ENCODE results near the gene NUAK1.

Gene NUAK1

DNA sequence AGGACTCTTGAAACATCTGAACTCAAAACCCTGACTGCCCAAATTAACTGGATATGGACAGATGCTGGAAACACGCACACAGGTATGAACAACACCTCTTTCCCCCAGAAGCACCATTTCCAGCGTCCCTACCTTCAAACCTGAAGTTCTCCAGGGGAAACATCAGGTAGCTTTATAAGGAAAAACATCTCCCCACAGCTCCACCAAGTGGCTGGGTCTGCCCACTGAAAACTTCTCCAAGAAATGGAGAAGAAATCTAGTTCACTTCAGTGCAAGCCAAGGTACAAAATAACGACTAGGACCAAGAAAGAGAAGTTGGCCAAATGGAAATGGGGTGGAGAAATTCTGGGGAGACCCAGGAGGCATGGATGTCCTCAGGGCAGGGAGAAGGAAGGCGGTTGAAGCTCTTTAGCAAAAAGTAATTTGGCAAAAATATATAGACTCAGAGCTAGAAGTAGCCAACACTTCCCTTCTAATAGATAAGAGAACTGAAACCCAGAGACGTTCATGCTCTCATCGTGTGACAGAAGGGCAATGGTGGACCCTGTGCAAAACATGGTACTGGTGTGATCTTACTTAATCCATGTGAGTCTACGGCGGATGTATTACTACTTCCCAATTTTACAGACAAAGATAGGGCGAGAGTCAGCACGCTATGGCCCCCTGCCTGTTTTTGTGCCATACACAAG, 10.5 kb upstream of the NUAK1 start:
- Histone ChIP-seq H4K8ac (ENCODE audit: low read depth, low read length) (no peak overlapping the region), H3K4ac (ENCODE audit: low read length) (no peak overlapping the region), H3K4me2 (ENCODE audit: insufficient read depth, low read length, poor library complexity, severe bottlenecking) (no peak overlapping the region), H3K4me1 (ENCODE audit: control insufficient read depth in 2 of 2, insufficient read depth in 1 of 2, low read depth in 1 of 2, low read length in 2 of 2) (peaks cover 0 to 5% of the 10 kb centered on the region in 2 donors), H2BK5ac (ENCODE audit: low read length) (no peak overlapping the region), H3K79me1 (ENCODE audit: low read depth, low read length) (peaks cover 3% of the 10 kb centered on the region), H3K18ac (ENCODE audit: low read length) (no peak overlapping the region), H2BK120ac (ENCODE audit: low read depth, low read length) (no peak overlapping the region), H3K9ac (ENCODE audit: low read depth, low read length, poor library complexity) (no peak overlapping the region), H3K36me3 (replicated peaks in 1 of 2; ENCODE audit: control insufficient read depth in 2 of 2, insufficient read depth in 2 of 2, low read length in 2 of 2) (no peaks in the 10 kb centered on the region), H3K4me3 (ENCODE audit: low read length in 2 of 2) (no peak overlapping the region), H3K9me3 (replicated peaks in 1 of 2; ENCODE audit: control insufficient read depth in 2 of 2, insufficient read depth in 1 of 2, low read depth in 1 of 2, low read length in 2 of 2) (no peaks in the 10 kb centered on the region), H3K14ac (ENCODE audit: low read length) (no peak overlapping the region), H2BK15ac (ENCODE audit: low read length) (no peak overlapping the region), H3K27ac (replicated peaks; ENCODE audit: low read length) (no peak overlapping the region), H3K23ac (ENCODE audit: low read depth, low read length, poor library complexity) (no peak overlapping the region), H2BK12ac (ENCODE audit: low read length) (no peak overlapping the region), H2AK5ac (ENCODE audit: low read depth, low read length) (no peak overlapping the region), H3K27me3 (ENCODE audit: control insufficient read depth in 3 of 3, insufficient read depth in 3 of 3, low read depth in 1 of 3, low read length in 3 of 3) (no peaks in the 10 kb centered on the region), H4K91ac (ENCODE audit: low read depth, low read length, poor library complexity) (no peak overlapping the region), H2AFZ (ENCODE audit: low read length) (peak overlapping the region; percentile 9)
- WGBS, 2 donors (ENCODE audit: extremely low coverage in 2 of 2, insufficient read length in 2 of 2, insufficient replicate concordance in 1 of 2), result no CpG with 5 or more reads among the region's 10 CpGs
- DNase-seq (ENCODE audit: low spot score), result no peak

DNA sequence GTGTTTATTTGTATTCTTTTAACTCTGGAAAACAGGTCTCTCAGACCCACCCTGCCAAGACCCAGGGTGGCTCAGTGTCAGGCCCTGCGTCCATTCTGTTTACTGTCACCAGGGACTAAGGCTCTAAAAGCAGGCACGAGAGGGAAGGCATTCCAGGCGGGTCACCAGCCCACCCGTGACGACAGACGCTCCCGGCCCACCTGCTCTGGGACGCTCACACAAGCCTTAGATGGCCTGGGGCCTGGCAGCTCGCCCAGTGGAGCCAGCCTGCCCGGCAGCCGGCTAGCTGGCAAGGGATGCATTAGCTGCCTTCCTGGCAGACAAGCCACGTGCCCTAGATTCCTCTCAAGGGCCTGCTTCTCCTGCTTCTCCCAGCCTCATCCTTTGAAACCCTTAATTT, 9.2 kb upstream of the NUAK1 start:
- Histone ChIP-seq H3K27ac (replicated peaks; ENCODE audit: low read length) (no peak overlapping the region), H3K4me2 (ENCODE audit: insufficient read depth, low read length, poor library complexity, severe bottlenecking) (no peak overlapping the region), H3K4me1 (ENCODE audit: control insufficient read depth in 2 of 2, insufficient read depth in 1 of 2, low read depth in 1 of 2, low read length in 2 of 2) (peaks cover 2 to 8% of the 10 kb centered on the region in 2 donors), H3K18ac (ENCODE audit: low read length) (no peak overlapping the region), H4K91ac (ENCODE audit: low read depth, low read length, poor library complexity) (peak overlapping the region; percentile 7), H3K27me3 (ENCODE audit: control insufficient read depth in 3 of 3, insufficient read depth in 3 of 3, low read depth in 1 of 3, low read length in 3 of 3) (no peaks in the 10 kb centered on the region), H2BK15ac (ENCODE audit: low read length) (no peak overlapping the region), H2BK12ac (ENCODE audit: low read length) (peak overlapping the region; percentile 30), H2BK120ac (ENCODE audit: low read depth, low read length) (peak overlapping the region; percentile 10), H3K14ac (ENCODE audit: low read length) (no peak overlapping the region), H3K4me3 (ENCODE audit: low read length in 2 of 2) (no peak overlapping the region), H2BK5ac (ENCODE audit: low read length) (no peak overlapping the region), H3K23ac (ENCODE audit: low read depth, low read length, poor library complexity) (peak overlapping the region; percentile 14), H3K9me3 (replicated peaks in 1 of 2; ENCODE audit: control insufficient read depth in 2 of 2, insufficient read depth in 1 of 2, low read depth in 1 of 2, low read length in 2 of 2) (no peaks in the 10 kb centered on the region), H3K79me1 (ENCODE audit: low read depth, low read length) (peaks cover 8% of the 10 kb centered on the region), H3K36me3 (replicated peaks in 1 of 2; ENCODE audit: control insufficient read depth in 2 of 2, insufficient read depth in 2 of 2, low read length in 2 of 2) (no peaks in the 10 kb centered on the region), H3K9ac (ENCODE audit: low read depth, low read length, poor library complexity) (peak overlapping the region; percentile 35), H2AFZ (ENCODE audit: low read length) (no peak overlapping the region), H4K8ac (ENCODE audit: low read depth, low read length) (no peak overlapping the region), H2AK5ac (ENCODE audit: low read depth, low read length) (no peak overlapping the region), H3K4ac (ENCODE audit: low read length) (peak overlapping the region; percentile 24)
- no peak for DNase-seq (ENCODE audit: low spot score)
- WGBS, 2 donors (ENCODE audit: extremely low coverage in 2 of 2, insufficient read length in 2 of 2, insufficient replicate concordance in 1 of 2), result no CpG with 5 or more reads among the region's 12 CpGs

DNA sequence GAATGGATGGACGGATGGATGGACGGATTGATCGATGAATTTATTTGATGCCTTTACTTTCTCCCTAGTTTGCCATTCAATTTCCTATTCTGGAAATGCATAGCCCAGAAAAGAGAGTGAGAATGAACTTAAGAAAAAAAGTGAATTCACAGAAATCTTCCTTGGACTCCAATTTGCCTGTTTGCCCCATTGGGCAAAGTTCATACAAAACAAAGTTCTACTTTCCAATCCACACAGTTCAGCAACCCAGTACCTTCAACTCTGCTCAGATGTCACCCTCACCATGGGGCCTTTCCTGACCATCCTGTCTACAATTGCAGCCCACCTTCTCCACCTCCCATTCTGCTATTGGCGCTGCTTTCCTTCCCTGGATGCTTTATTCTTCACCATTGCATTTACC, 8.2 kb upstream of the NUAK1 start:
- DNase-seq (ENCODE audit: low spot score), result no peak
- no peak overlapping the region for H2BK12ac ChIP-seq (ENCODE audit: low read length)
- no peaks in the 10 kb centered on the region for H3K9me3 ChIP-seq (replicated peaks in 1 of 2; ENCODE audit: control insufficient read depth in 2 of 2, insufficient read depth in 1 of 2, low read depth in 1 of 2, low read length in 2 of 2)
- no peak overlapping the region for H3K4me3 ChIP-seq (ENCODE audit: low read length in 2 of 2)
- H3K27me3 ChIP-seq (ENCODE audit: control insufficient read depth in 3 of 3, insufficient read depth in 3 of 3, low read depth in 1 of 3, low read length in 3 of 3), result no peaks in the 10 kb centered on the region
- H3K27ac ChIP-seq (replicated peaks; ENCODE audit: low read length), result no peak overlapping the region
- peaks cover 8% of the 10 kb centered on the region for H3K79me1 ChIP-seq (ENCODE audit: low read depth, low read length)
- no peak overlapping the region for H2BK15ac ChIP-seq (ENCODE audit: low read length)
- no peak overlapping the region for H4K91ac ChIP-seq (ENCODE audit: low read depth, low read length, poor library complexity)
- H2AFZ ChIP-seq (ENCODE audit: low read length), result no peak overlapping the region
- H3K18ac ChIP-seq (ENCODE audit: low read length), result no peak overlapping the region
- H3K4me1 ChIP-seq (ENCODE audit: control insufficient read depth in 2 of 2, insufficient read depth in 1 of 2, low read depth in 1 of 2, low read length in 2 of 2), result peaks cover 6 to 11% of the 10 kb centered on the region in 2 donors
- H4K8ac ChIP-seq (ENCODE audit: low read depth, low read length), result no peak overlapping the region
- H3K14ac ChIP-seq (ENCODE audit: low read length), result no peak overlapping the region
- no peaks in the 10 kb centered on the region for H3K36me3 ChIP-seq (replicated peaks in 1 of 2; ENCODE audit: control insufficient read depth in 2 of 2, insufficient read depth in 2 of 2, low read length in 2 of 2)
- H2BK5ac ChIP-seq (ENCODE audit: low read length), result no peak overlapping the region
- no peak overlapping the region for H2AK5ac ChIP-seq (ENCODE audit: low read depth, low read length)
- H3K23ac ChIP-seq (ENCODE audit: low read depth, low read length, poor library complexity), result no peak overlapping the region
- no peak overlapping the region for H3K4ac ChIP-seq (ENCODE audit: low read length)
- 100% methylated on average over 1 of the region's 4 CpGs; no CpG with 5 or more reads in 1 of the 2 donors for WGBS, 2 donors (ENCODE audit: extremely low coverage in 2 of 2, insufficient read length in 2 of 2, insufficient replicate concordance in 1 of 2)
- no peak overlapping the region for H3K4me2 ChIP-seq (ENCODE audit: insufficient read depth, low read length, poor library complexity, severe bottlenecking)
- H2BK120ac ChIP-seq (ENCODE audit: low read depth, low read length), result no peak overlapping the region
- no peak overlapping the region for H3K9ac ChIP-seq (ENCODE audit: low read depth, low read length, poor library complexity)

DNA sequence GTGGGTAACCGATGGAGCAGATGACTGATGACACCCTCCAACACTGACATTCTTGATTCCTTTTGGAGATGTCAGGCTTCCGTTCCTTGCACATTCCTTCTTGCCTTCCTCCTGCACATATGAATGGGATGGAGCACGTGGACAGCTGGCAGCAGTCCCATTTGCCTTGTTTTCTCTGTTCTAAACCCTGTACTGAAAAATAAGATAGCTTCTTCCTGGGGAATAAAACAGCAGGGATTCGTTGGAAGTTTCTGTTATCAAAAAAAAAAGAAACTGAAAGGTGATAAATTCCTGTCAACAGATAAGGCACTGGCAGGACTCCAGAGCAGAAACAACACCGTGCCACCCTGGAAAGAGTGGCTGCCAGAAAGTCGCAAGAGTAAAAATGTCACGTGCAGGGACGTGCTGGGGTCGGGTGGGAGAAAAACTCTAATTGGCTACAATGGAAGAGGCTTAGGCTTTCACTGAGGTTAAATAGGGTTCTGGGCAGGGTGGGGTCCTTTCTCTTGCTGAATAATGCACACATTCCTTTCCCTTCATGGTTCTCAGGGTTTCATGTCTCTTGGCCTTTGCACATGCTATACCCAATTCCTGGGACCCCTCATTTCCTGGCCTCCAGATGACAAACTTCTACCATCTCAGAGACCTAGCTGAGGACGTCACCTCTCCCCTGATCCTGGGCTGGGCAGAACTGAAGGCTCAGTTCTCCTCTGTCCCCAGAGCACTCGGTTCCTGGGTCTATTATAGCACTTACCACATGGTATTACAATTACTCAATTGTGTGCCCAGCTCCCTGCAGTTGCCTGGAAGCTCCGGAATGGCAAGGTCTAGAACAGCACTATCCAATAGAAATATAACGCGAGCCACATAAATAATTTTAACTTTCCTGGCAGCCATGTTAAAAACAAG, 7.0 kb upstream of the NUAK1 start:
- Histone ChIP-seq H2BK5ac (ENCODE audit: low read length) (no peak overlapping the region), H3K4me1 (ENCODE audit: control insufficient read depth in 2 of 2, insufficient read depth in 1 of 2, low read depth in 1 of 2, low read length in 2 of 2) (peaks cover 8 to 17% of the 10 kb centered on the region in 2 donors), H3K27me3 (ENCODE audit: control insufficient read depth in 3 of 3, insufficient read depth in 3 of 3, low read depth in 1 of 3, low read length in 3 of 3) (no peaks in the 10 kb centered on the region), H2AFZ (ENCODE audit: low read length) (no peak overlapping the region), H3K4ac (ENCODE audit: low read length) (no peak overlapping the region), H3K9ac (ENCODE audit: low read depth, low read length, poor library complexity) (no peak overlapping the region), H2BK15ac (ENCODE audit: low read length) (no peak overlapping the region), H3K9me3 (replicated peaks in 1 of 2; ENCODE audit: control insufficient read depth in 2 of 2, insufficient read depth in 1 of 2, low read depth in 1 of 2, low read length in 2 of 2) (peaks cover 0 to 3% of the 10 kb centered on the region in 2 donors), H3K18ac (ENCODE audit: low read length) (no peak overlapping the region), H2AK5ac (ENCODE audit: low read depth, low read length) (no peak overlapping the region), H3K4me2 (ENCODE audit: insufficient read depth, low read length, poor library complexity, severe bottlenecking) (no peak overlapping the region), H3K14ac (ENCODE audit: low read length) (no peak overlapping the region), H4K8ac (ENCODE audit: low read depth, low read length) (no peak overlapping the region), H2BK120ac (ENCODE audit: low read depth, low read length) (no peak overlapping the region), H2BK12ac (ENCODE audit: low read length) (no peak overlapping the region), H3K79me1 (ENCODE audit: low read depth, low read length) (peaks cover 8% of the 10 kb centered on the region), H3K23ac (ENCODE audit: low read depth, low read length, poor library complexity) (no peak overlapping the region), H4K91ac (ENCODE audit: low read depth, low read length, poor library complexity) (no peak overlapping the region), H3K27ac (replicated peaks; ENCODE audit: low read length) (no peak overlapping the region), H3K36me3 (replicated peaks in 1 of 2; ENCODE audit: control insufficient read depth in 2 of 2, insufficient read depth in 2 of 2, low read length in 2 of 2) (peaks cover 0 to 7% of the 10 kb centered on the region in 2 donors), H3K4me3 (ENCODE audit: low read length in 2 of 2) (no peak overlapping the region)
- DNase-seq (ENCODE audit: low spot score), result no peak
- no CpG with 5 or more reads among the region's 14 CpGs for WGBS, 2 donors (ENCODE audit: extremely low coverage in 2 of 2, insufficient read length in 2 of 2, insufficient replicate concordance in 1 of 2)

Data from neuronal stem cell (in vitro differentiated cells).